HepG2 (cell line): ENCODE data around the gene ATP1A2. TPM values are rescaled to one million over a fixed set of nuclear protein-coding genes. Genes with fewer than 3 reads are reported as not detected.

Experiments used
- DR1 ChIP-seq: sonication (generic); formaldehyde crosslinking; IDR thresholded peaks from 2 replicates; pipeline ENCODE4 v1.8.0; 2021; ENCODE audit warnings: mild to moderate bottlenecking, missing genetic modification reagents, inconsistent platforms
- GABPB1 ChIP-seq: IDR thresholded peaks from 2 replicates; pipeline ENCODE4 v1.6.1; 2016; ENCODE audit warnings: mild to moderate bottlenecking, missing genetic modification reagents, moderate library complexity, missing compliant biosample characterization
- HHEX ChIP-seq: IDR thresholded peaks from 2 replicates; pipeline ENCODE4 v1.6.1; 2016; ENCODE audit warnings: control low read depth
- HMG20B ChIP-seq: conservative IDR thresholded peaks from 2 replicates; pipeline ENCODE4 v1.6.1; 2016; ENCODE audit warnings: missing genetic modification reagents, missing compliant biosample characterization
- KAT2B ChIP-seq: fragments of 150-350 bp; IDR thresholded peaks from 2 replicates; pipeline ENCODE4 v1.6.1; 2014; ENCODE audit warnings: low read depth, low read length, borderline replicate concordance
- KDM3A ChIP-seq: IDR thresholded peaks from 2 replicates; pipeline ENCODE4 v1.6.1; 2018; ENCODE audit warnings: low read depth, missing compliant biosample characterization
- MLLT10 ChIP-seq: sonication (generic); formaldehyde crosslinking; IDR thresholded peaks from 2 replicates; pipeline ENCODE4 v1.4.0; 2020; ENCODE audit warnings: missing genetic modification reagents
- MTERF4 ChIP-seq: sonication (generic); formaldehyde crosslinking; IDR thresholded peaks from 2 replicates; pipeline ENCODE4 v1.8.0; 2023; ENCODE audit warnings: mild to moderate bottlenecking, missing genetic modification reagents
- MXI1 ChIP-seq: IDR thresholded peaks from 3 replicates; pipeline ENCODE4 v1.6.1; 2012; ENCODE audit warnings: low read depth, low read length, inconsistent platforms, borderline replicate concordance
- NFIC ChIP-seq: IDR thresholded peaks from 2 replicates; pipeline ENCODE4 v1.6.1; 2012; ENCODE audit warnings: mild to moderate bottlenecking, low read length, inconsistent platforms
- NFYB ChIP-seq: sonication (generic); formaldehyde crosslinking; IDR thresholded peaks from 2 replicates; pipeline ENCODE4 v1.4.0; 2020; ENCODE audit warnings: missing genetic modification reagents
- POGZ ChIP-seq: sonication (generic); formaldehyde crosslinking; IDR thresholded peaks from 2 replicates; pipeline ENCODE4 v1.4.0; 2020; ENCODE audit warnings: mild to moderate bottlenecking, missing genetic modification reagents
- POLR2A ChIP-seq, 2 experiments: IDR thresholded peaks; 2 replicates each; pipeline ENCODE4 v1.6.1; 2011; ENCODE audit warnings: low read depth in 2 of 2, low read length in 2 of 2, mild to moderate bottlenecking in 1 of 2, moderate library complexity in 1 of 2; ENCODE audit not compliant: insufficient read depth in 1 of 2
- SIN3B ChIP-seq: fragments of 150-350 bp; IDR thresholded peaks from 2 replicates; pipeline ENCODE4 v1.6.1; 2014; ENCODE audit warnings: low read length
- SOX13 ChIP-seq, 3 experiments: fragments of 450-650 bp in 1 of 3; sonication (generic) in 1 of 3; formaldehyde crosslinking in 1 of 3; IDR thresholded peaks in 2 of 3; conservative IDR thresholded peaks in 1 of 3; 2 replicates each; pipeline versions ENCODE4 v1.5.0 to v1.6.1; 2016 to 2020; ENCODE audit warnings: antibody characterized with exemption in 1 of 3, mild to moderate bottlenecking in 1 of 3, missing compliant biosample characterization in 1 of 3, missing genetic modification reagents in 1 of 3, moderate library complexity in 1 of 3
- ZBTB2 ChIP-seq: sonication (generic); formaldehyde crosslinking; IDR thresholded peaks from 2 replicates; pipeline ENCODE4 v1.8.0; 2022; ENCODE audit warnings: low read depth, missing genetic modification reagents
- ZBTB49 ChIP-seq: sonication (generic); formaldehyde crosslinking; IDR thresholded peaks from 2 replicates; pipeline ENCODE4 v1.4.0; 2020; ENCODE audit warnings: missing genetic modification reagents, borderline replicate concordance
- ZNF17 ChIP-seq: sonication (generic); formaldehyde crosslinking; IDR thresholded peaks from 2 replicates; pipeline ENCODE4 v1.5.0; 2020; ENCODE audit warnings: mild to moderate bottlenecking, missing genetic modification reagents
- ZNF180 ChIP-seq: sonication (generic); formaldehyde crosslinking; IDR thresholded peaks from 2 replicates; pipeline ENCODE4 v1.4.0; 2020; ENCODE audit warnings: low read depth, missing genetic modification reagents, borderline replicate concordance
- ZNF292 ChIP-seq: sonication (generic); formaldehyde crosslinking; IDR thresholded peaks from 2 replicates; pipeline ENCODE4 v1.8.1; 2022; ENCODE audit warnings: mild to moderate bottlenecking, low read depth, missing genetic modification reagents, borderline replicate concordance
- ZNF496 ChIP-seq: sonication (generic); formaldehyde crosslinking; IDR thresholded peaks from 2 replicates; pipeline ENCODE4 v1.8.1; 2023; ENCODE audit warnings: mild to moderate bottlenecking, moderate library complexity, missing genetic modification reagents; ENCODE audit not compliant: insufficient replicate concordance
- ZNF557 ChIP-seq: sonication (generic); formaldehyde crosslinking; IDR thresholded peaks from 2 replicates; pipeline ENCODE4 v1.4.0; 2020; ENCODE audit warnings: missing genetic modification reagents
- ZNF724P ChIP-seq: sonication (generic); formaldehyde crosslinking; IDR thresholded peaks from 2 replicates; pipeline ENCODE4 v1.8.0; 2022; ENCODE audit warnings: missing genetic modification reagents, borderline replicate concordance
- ZNF780A ChIP-seq: sonication (generic); formaldehyde crosslinking; IDR thresholded peaks from 2 replicates; pipeline ENCODE4 v1.8.0; 2022; ENCODE audit warnings: mild to moderate bottlenecking, missing genetic modification reagents, moderate library complexity
- polyA plus RNA-seq, 8 experiments: library from polyadenylated mRNA; depleted of rRNA in 3 of 8; stranded (reverse) in 7 of 8; unstranded in 1 of 8; fragments of >200 nt; fragmentation: Illumina TruSeq in 4 of 8; extraction: Trizol in 4 of 8; gene quantifications; 2 replicates each; pipeline versions ENCODE4 v1.2.1 to v1.2.3, GENCODE V29; 2011 to 2016; ENCODE audit warnings: low read depth in 4 of 8, missing spikeins in 1 of 8, mixed read lengths in 1 of 8; ENCODE audit not compliant: insufficient read depth in 1 of 8
- total RNA-seq, 5 experiments: library from RNA; depleted of rRNA; stranded (reverse); fragments of >200 nt; fragmentation: Illumina TruSeq; extraction: Trizol; gene quantifications; 2 replicates each; pipeline ENCODE4 v1.2.3, GENCODE V29; 2016; ENCODE audit warnings: low read depth in 1 of 5

ATP1A2 gene
- total and polyA plus RNA-seq, 2 of the 13 experiments (the other 11 are each of a cell fraction or from before 2014, with no cell fraction given), result 0.16 TPM; not detected in 1

- TF ChIP-seq NFYB (CRISPR knock-in tag) (peak; percentile 68), SOX13 (IDR thresholded peaks at IDR 0.05) (no peak), SOX13 (CRISPR knock-in tag; conservative IDR thresholded peaks at IDR 0.05 in 1 of 2, IDR thresholded peaks at IDR 0.05 in 1 of 2) (no peak), SIN3B (no peak), POLR2A (IDR thresholded peaks at IDR 0.05; ENCODE audit: insufficient read depth in 1 of 2, low read depth in 2 of 2, low read length in 2 of 2) (peak in 1 of 2 experiments; percentile 46; a peak in 1 of 4 replicates), ZNF496 (no peak), HHEX (CRISPR knock-in tag) (no peak), POGZ (no peak), ZNF724P (CRISPR knock-in tag) (no peak), KAT2B (no peak), ZNF180 (CRISPR knock-in tag) (no peak), NFIC (no peak), MLLT10 (CRISPR knock-in tag) (no peak), HMG20B (no peak), MXI1 (no peak), MTERF4 (no peak), ZBTB2 (CRISPR knock-in tag) (no peak), KDM3A (CRISPR knock-in tag) (no peak), GABPB1 (CRISPR knock-in tag) (peak; percentile 38; the same call in 1 of the 2 replicates), ZBTB49 (no peak), ZNF17 (CRISPR knock-in tag) (no peak), ZNF292 (CRISPR knock-in tag) (no peak), DR1 (CRISPR knock-in tag) (no peak), ZNF780A (no peak), ZNF557 (CRISPR knock-in tag) (no peak)
Measured at GRCh38 chr1:160070243-160071163, 45.1 kb upstream of the ATP1A2 start (continued).
